Ammon's horn (tissue), 1 donor: ENCODE data around the gene DPY19L1.
A peak's percentile ranks its signal among the peaks of the same experiment; 100 is the strongest.
"Not testable (repeated sequence)": the region's sequence is repeated elsewhere in the genome, so short reads cannot be mapped to it uniquely, and the experiment has no call there.

Experiments
- DNase-seq: peaks from one replicate; pipeline ENCODE4 v3.0.0-alpha.2; 2016; ENCODE audit warnings: low spot score

DPY19L1 gene

GRCh38 chr7:34988442-34989125 lies 48.7 kb downstream of the DPY19L1 start:
- DNase-seq = not testable (repeated sequence)

GRCh38 chr7:34985155-34985554 lies 52.1 kb downstream of the DPY19L1 start:
- not testable (repeated sequence) for DNase-seq

- DNase-seq = not testable (repeated sequence)
Observed at GRCh38 chr7:34984140-34984539, 53.1 kb downstream of the DPY19L1 start.

GRCh38 chr7:34982371-34983019 lies 54.8 kb downstream of the DPY19L1 start:
- no peak for DNase-seq

- DNase-seq = not testable (repeated sequence)
Observed at GRCh38 chr7:34979124-34979523, 58.2 kb downstream of the DPY19L1 start.

GRCh38 chr7:34973400-34973760 lies 63.9 kb downstream of the DPY19L1 start:
- DNase-seq = no peak

GRCh38 chr7:34972739-34973399 lies 64.4 kb downstream of the DPY19L1 start:
- not testable (repeated sequence) for DNase-seq

GRCh38 chr7:34967818-34968217 lies 69.5 kb downstream of the DPY19L1 start:
- not testable (repeated sequence) for DNase-seq

GRCh38 chr7:34966504-34966903 lies 70.8 kb downstream of the DPY19L1 start:
- not testable (repeated sequence) for DNase-seq

- no peak for DNase-seq
Observed at GRCh38 chr7:34958021-34958420, 79.3 kb downstream of the DPY19L1 start.

- DNase-seq = no peak
Observed at GRCh38 chr7:34952822-34953221, 84.5 kb downstream of the DPY19L1 start.

GRCh38 chr7:34949361-34949760 lies 87.9 kb downstream of the DPY19L1 start:
- DNase-seq = no peak

GRCh38 chr7:34947427-34947826 lies 89.9 kb downstream of the DPY19L1 start:
- DNase-seq = not testable (repeated sequence)

- DNase-seq = no peak
Observed at GRCh38 chr7:34946486-34946885, 90.8 kb downstream of the DPY19L1 start.

GRCh38 chr7:34945894-34946477 lies 91.3 kb downstream of the DPY19L1 start:
- DNase-seq = not testable (repeated sequence)

GRCh38 chr7:34939175-34939574 lies 98.1 kb downstream of the DPY19L1 start:
- no peak for DNase-seq

- not testable (repeated sequence) for DNase-seq
Observed at GRCh38 chr7:34935735-34936165, 101.5 kb downstream of the DPY19L1 start.

- no peak for DNase-seq
Observed at GRCh38 chr7:34931739-34932138, 105.5 kb downstream of the DPY19L1 start.

GRCh38 chr7:34929783-34930182 lies 107.5 kb downstream of the DPY19L1 start:
- not testable (repeated sequence) for DNase-seq

GRCh38 chr7:34928560-34928959 lies 108.7 kb downstream of the DPY19L1 start:
- no peak for DNase-seq

- peak; percentile 67 for DNase-seq
Observed at GRCh38 chr7:34928052-34928451, 109.2 kb downstream of the DPY19L1 start.

GRCh38 chr7:34920470-34920869 lies 116.8 kb downstream of the DPY19L1 start:
- not testable (repeated sequence) for DNase-seq

- not testable (repeated sequence) for DNase-seq
Observed at GRCh38 chr7:34919038-34919437, 118.2 kb downstream of the DPY19L1 start.
